ENCODE results near the gene KCNQ1.

GRCh38 chr11:2669634-2670469 lies 225.0 kb downstream of the KCNQ1 start:
- TF ChIP-seq CTCF (IDR thresholded peaks at IDR 0.05): no peak
- TF ChIP-seq POLR2AphosphoS5 (IDR thresholded peaks at IDR 0.05): no peak

Measured in upper lobe of left lung (tissue), 4 donors.